Skeletal muscle satellite cell (primary cell): ENCODE data around the gene EIF4G1.

Experiments
- H3K27me3 ChIP-seq: 2 replicates; pipeline ENCODE4 v1.7.0; 2013; ENCODE audit warnings: low read length; ENCODE audit not compliant: control insufficient read depth, insufficient read depth
- H3K36me3 ChIP-seq: 2 replicates; pipeline ENCODE4 v1.7.0; 2013; ENCODE audit warnings: mild to moderate bottlenecking, control low read depth, low read length; ENCODE audit not compliant: insufficient read depth
- H3K4me1 ChIP-seq: 2 replicates; pipeline ENCODE4 v1.7.0; 2013; ENCODE audit warnings: low read length; ENCODE audit not compliant: control insufficient read depth, insufficient read depth
- H3K4me2 ChIP-seq: 2 replicates; pipeline ENCODE4 v1.7.0; 2013; ENCODE audit warnings: mild to moderate bottlenecking, low read length
- H3K4me3 ChIP-seq: 2 replicates; pipeline ENCODE4 v1.7.0; 2013; ENCODE audit warnings: low read length
- H3K9ac ChIP-seq: 2 replicates; pipeline ENCODE4 v1.7.0; 2013; ENCODE audit warnings: mild to moderate bottlenecking, low read depth, low read length, moderate library complexity
- H3K9me3 ChIP-seq: replicated peaks from 2 replicates; pipeline ENCODE4 v1.7.0; 2013; ENCODE audit warnings: mild to moderate bottlenecking, control low read depth, low read length

The EIF4G1 gene

DNA sequence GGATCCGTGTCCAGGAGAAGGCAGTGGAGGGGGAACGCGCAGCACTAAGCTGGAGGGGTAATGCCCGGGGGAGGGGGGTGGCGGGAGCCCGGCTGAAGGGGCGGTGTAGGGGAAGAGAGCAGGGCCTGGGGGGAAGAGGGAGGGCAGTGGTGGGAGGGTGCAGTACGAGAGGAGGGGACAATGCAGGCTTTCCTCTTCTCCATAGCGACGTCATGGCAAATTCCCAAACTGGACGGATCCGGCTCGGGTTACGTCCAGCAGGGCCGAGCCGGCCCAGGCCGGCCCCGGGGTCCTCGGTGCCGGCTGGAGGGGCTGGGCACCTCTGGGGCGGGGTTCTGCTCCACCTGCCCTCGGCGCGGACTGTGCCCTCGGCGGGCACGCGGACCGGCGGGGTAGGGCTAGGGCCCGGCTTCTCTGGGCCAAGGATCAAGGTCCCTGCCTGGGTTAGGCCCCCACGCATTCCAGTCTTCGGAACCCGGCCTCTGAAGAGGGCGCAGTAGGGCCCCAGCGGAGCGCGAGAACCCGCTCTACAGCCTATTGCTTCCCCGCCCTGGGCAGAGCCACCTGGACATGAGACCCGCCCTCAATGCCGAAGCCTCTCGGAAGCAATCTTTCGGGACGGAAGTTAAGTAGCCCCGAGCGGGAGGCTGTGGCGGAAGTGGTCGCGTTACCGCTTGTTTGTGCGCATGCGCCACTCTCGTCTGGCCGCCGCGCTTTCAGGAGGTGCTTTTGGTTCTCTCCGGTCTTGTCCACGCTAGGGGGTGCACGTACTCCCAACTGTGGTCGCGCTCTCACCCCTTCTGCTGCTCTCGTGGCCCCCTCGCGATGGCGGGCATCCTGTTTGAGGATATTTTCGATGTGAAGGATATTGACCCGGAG is 48.5 kb downstream of the EIF4G1 start:
- Histone ChIP-seq H3K27me3 (no peaks in the 10 kb centered on the region), H3K4me1 (peaks cover 34% of the 10 kb centered on the region), H3K9ac (peak overlapping the region; percentile 98), H3K4me2 (peak overlapping the region; percentile 81), H3K36me3 (peaks cover 8% of the 10 kb centered on the region), H3K4me3 (peak overlapping the region; percentile 73), H3K9me3 (no peaks in the 10 kb centered on the region)

DNA sequence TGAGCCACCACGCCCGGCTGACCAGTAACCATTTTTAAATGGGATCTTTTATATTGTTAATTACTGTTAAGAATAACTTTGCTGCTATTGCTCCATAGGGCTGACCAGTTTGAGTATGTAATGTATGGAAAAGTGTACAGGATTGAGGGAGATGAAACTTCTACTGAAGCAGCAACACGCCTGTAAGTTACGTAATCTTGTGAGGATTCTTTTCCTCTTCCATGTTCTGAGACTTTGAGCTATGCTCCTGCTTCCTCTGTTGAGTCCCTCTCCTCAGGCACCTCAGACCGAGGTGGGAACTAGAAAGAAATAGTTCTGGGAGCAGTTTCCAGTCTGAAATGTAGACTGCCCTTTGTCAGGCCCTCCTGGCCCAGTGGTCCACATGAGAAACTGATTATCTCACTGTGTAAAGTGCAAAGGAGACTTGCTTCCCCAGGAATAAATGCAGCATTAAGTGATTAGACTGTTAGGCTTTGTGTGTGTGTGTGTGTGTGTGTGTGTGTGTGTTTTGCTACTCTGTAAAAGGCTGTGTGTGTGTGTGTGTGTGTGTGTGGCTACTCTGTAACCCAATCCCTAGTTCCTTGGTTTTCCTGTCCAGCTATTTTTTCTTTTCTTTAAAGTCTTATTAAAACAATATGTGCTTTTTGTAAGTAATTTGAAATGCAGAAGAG is 52.3 kb downstream of the EIF4G1 start:
- Histone ChIP-seq H3K4me3 (no peak overlapping the region), H3K9me3 (no peaks in the 10 kb centered on the region), H3K36me3 (peaks cover 17% of the 10 kb centered on the region), H3K4me1 (peaks cover 45% of the 10 kb centered on the region), H3K27me3 (no peaks in the 10 kb centered on the region), H3K4me2 (no peak overlapping the region), H3K9ac (no peak overlapping the region)

DNA sequence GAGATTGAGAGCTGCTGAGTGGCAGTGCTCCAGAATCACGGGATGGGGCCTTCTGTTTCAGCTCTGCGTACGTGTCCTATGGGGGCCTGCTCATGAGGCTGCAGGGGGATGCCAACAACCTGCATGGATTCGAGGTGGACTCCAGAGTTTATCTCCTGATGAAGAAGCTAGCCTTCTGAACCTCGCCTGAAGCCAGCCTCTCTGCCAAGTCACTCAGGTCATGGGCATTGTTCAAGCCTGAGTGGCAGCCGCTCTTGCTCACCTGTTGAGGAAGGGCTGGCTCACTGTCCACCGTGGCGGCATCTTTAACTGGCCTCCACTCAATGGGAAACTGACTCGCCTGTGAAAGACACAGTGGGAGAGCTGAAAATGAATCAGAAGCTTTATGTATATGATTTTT is 53.7 kb downstream of the EIF4G1 start:
- no peak overlapping the region for H3K9ac ChIP-seq
- no peak overlapping the region for H3K4me2 ChIP-seq
- H3K9me3 ChIP-seq = no peaks in the 10 kb centered on the region
- H3K4me3 ChIP-seq = no peak overlapping the region
- peaks cover 17% of the 10 kb centered on the region for H3K36me3 ChIP-seq
- H3K4me1 ChIP-seq = peaks cover 50% of the 10 kb centered on the region
- no peaks in the 10 kb centered on the region for H3K27me3 ChIP-seq

DNA sequence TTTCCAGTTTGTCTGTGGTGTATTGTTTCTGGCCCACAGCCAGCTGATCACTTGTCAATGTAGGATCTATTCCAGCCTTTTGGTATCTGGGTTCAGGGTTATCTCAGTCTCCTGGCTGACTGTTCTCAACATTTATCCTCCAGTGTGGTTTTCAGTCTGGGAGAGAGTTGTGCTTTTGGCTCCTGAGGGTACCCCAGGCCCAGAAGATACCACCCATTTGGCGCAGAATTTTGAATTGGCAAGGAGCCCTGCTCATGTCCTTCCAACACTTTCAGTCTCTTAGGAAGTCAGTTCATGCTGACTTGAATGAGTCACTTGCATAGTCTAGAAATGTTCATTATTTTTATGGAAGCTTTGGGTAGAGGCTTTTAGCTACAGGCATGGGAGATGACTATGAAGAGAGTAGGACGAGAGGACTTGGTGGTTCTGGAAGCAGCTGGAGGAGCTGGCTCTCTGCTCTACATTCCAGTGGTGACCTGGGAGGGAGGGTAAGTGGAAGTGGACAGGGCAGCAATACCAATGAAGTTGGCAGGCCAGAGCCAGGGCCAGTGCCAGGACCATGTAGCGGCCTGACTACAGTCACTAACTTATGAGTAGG is 54.3 kb downstream of the EIF4G1 start:
- Histone ChIP-seq H3K4me3 (no peak overlapping the region), H3K36me3 (peaks cover 17% of the 10 kb centered on the region), H3K4me1 (peaks cover 56% of the 10 kb centered on the region), H3K9ac (no peak overlapping the region), H3K9me3 (no peaks in the 10 kb centered on the region), H3K27me3 (no peaks in the 10 kb centered on the region), H3K4me2 (peak overlapping the region; percentile 9)

DNA sequence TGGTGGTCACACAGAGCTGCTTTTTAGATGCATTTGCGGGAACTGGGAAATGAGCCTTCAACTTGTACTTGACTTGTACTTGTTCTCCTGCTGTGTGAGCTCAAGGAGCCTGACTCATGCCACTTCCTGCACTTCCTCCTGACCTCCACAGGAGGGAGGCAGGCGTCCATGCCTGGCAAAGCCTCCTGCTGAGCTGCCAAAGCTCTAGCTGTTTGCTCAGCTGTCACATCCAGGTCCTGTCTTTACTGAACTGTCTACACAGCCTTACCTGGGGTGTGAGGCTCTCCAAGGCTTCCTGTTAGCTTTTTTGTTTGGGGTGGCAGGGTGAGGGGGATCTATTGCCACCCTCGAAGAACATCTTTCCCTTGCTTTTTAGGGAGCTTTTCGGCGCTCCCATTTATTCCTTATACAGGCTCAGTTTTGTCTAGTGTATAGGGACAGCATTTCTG is 57.2 kb downstream of the EIF4G1 start:
- no peak overlapping the region for H3K9ac ChIP-seq
- H3K4me1 ChIP-seq = peaks cover 45% of the 10 kb centered on the region
- H3K4me2 ChIP-seq = no peak overlapping the region
- H3K4me3 ChIP-seq = no peak overlapping the region
- H3K27me3 ChIP-seq = peaks cover 9% of the 10 kb centered on the region
- no peaks in the 10 kb centered on the region for H3K9me3 ChIP-seq
- H3K36me3 ChIP-seq = peaks cover 16% of the 10 kb centered on the region

DNA sequence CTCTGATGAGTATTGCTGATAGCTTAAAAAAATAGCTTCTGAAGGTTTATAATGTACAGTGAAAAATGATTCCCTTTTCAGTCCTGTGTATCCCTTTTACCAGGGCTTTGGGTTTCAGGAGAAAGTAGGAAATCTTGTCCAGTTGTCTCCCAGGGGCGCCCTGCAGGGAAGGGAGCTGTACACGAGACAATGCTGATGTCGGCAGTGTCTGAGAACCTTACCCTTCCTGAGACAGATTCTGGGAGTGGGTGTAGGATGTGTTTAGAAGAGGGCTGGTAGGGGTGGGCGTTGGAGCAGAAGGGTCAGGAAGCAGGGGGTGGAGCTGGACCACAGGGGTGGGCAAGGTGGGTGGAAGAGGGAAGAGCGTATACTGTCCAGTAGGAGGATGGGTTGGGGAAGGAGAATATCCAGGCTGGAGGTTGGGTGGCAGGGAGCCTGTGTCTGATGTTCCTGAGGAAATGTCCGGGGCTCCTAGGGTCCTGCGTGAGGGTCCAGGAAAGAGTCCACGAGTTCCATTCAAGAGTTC is 58.0 kb downstream of the EIF4G1 start:
- Histone ChIP-seq H3K4me3 (no peak overlapping the region), H3K27me3 (peaks cover 12% of the 10 kb centered on the region), H3K4me1 (peaks cover 39% of the 10 kb centered on the region), H3K9ac (no peak overlapping the region), H3K36me3 (peaks cover 12% of the 10 kb centered on the region), H3K9me3 (no peaks in the 10 kb centered on the region), H3K4me2 (no peak overlapping the region)

GRCh38 chr3:184372911-184373310 is 58.5 kb downstream of the EIF4G1 start:
- Histone ChIP-seq H3K9me3 (no peaks in the 10 kb centered on the region), H3K4me1 (peaks cover 36% of the 10 kb centered on the region), H3K9ac (no peak overlapping the region), H3K36me3 (peaks cover 9% of the 10 kb centered on the region), H3K27me3 (peaks cover 17% of the 10 kb centered on the region), H3K4me3 (no peak overlapping the region), H3K4me2 (peak overlapping the region; percentile 26)

- Histone ChIP-seq H3K4me3 (no peak overlapping the region), H3K9me3 (no peaks in the 10 kb centered on the region), H3K4me2 (peak overlapping the region; percentile 26), H3K36me3 (peaks cover 4% of the 10 kb centered on the region), H3K9ac (no peak overlapping the region), H3K4me1 (peaks cover 31% of the 10 kb centered on the region), H3K27me3 (peaks cover 21% of the 10 kb centered on the region)
Measured at GRCh38 chr3:184373422-184373821, 59.0 kb downstream of the EIF4G1 start.

DNA sequence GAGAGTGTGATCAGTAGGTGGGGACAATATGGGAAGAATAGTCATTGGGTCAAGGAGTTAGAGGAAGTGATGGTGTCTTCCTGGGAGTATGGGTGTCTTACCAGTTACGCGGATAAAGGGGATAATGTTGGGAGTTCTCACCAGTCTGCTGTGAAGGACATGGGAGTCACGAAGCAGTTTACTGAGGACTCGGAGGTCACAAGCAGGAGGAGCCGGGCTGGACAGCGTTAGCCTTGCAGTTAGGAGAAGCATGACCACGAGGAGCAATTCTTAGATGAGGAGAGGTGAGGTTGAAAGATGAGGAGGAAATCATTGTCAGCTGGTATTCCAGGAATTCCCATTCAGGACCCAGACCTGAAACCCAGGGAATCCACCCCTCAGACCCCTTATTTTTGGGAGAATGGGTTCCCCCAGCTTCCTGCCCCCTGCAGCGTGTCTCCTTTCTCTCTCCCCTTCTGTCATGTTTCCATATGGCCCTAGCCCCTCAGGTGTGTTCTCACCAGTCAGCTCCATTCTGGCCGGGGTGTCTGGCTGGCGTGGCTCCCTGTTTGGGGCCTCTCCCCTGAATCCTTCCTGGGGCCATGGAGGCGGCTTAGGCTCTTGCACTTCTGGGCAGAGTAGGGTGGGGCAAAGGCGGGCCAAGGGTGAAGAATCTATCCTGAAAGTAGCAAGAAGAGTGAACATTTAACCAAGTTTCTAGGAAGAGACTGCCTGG is 61.5 kb downstream of the EIF4G1 start:
- Histone ChIP-seq H3K9ac (no peak overlapping the region), H3K4me3 (no peak overlapping the region), H3K27me3 (peaks cover 38% of the 10 kb centered on the region), H3K36me3 (no peaks in the 10 kb centered on the region), H3K9me3 (no peaks in the 10 kb centered on the region), H3K4me2 (no peak overlapping the region), H3K4me1 (peaks cover 32% of the 10 kb centered on the region)

GRCh38 chr3:184377374-184377773 is 63.0 kb downstream of the EIF4G1 start:
- peaks cover 31% of the 10 kb centered on the region for H3K4me1 ChIP-seq
- H3K4me2 ChIP-seq = no peak overlapping the region
- H3K9me3 ChIP-seq = no peaks in the 10 kb centered on the region
- H3K36me3 ChIP-seq = no peaks in the 10 kb centered on the region
- H3K4me3 ChIP-seq = no peak overlapping the region
- H3K9ac ChIP-seq = no peak overlapping the region
- H3K27me3 ChIP-seq = peaks cover 52% of the 10 kb centered on the region
